Endothelial cell of umbilical vein (primary cell): Measurements from ENCODE around the gene CPTP. TPM values are rescaled to one million over a fixed set of nuclear protein-coding genes. Genes with fewer than 3 reads are reported as not detected.

Source experiments
- BruUV-seq: library from RNA; stranded (reverse); fragments of 400-500 nt; replicated peaks from 2 replicates; lab custom pipeline; 2021; lab: Mats Ljungman, UMichigan
- CTCF ChIA-PET: fragments of 300-600, 350-600 bp; sonication (Branson Sonifier 250); formaldehyde crosslinking; loops from one replicate; lab custom pipeline; 2021; ENCODE audit warnings: antibody characterized with exemption, inconsistent platforms; lab: Charles Lee
- POLR2A ChIA-PET: fragments of 300-600, 350-600 bp; sonication (Branson Sonifier 250); formaldehyde crosslinking; loops from one replicate; lab custom pipeline; 2021; ENCODE audit warnings: antibody characterized with exemption, inconsistent platforms; lab: Charles Lee
- DNase-seq: peaks from one replicate; pipeline ENCODE4 v3.0.0-alpha.2; 2011; ENCODE audit warnings: low read depth, low spot score
- FAIRE-seq: peaks from 2 replicates; lab custom pipeline; 2011; peaks lifted over from hg19 to GRCh38; lab: Jason Lieb, UNC
- H2AFZ ChIP-seq: 2 replicates; pipeline ENCODE4 v1.6.0; 2012; ENCODE audit warnings: low read depth, low read length, control low read depth, inconsistent platforms
- H3K27ac ChIP-seq: 2 replicates; pipeline ENCODE4 v1.5.1; 2011; ENCODE audit warnings: low read depth, mild to moderate bottlenecking, control low read depth, low read length, moderate library complexity; ENCODE audit not compliant: insufficient read depth
- H3K27me3 ChIP-seq, 2 experiments: 2 replicates each; pipeline versions ENCODE4 v1.6.0 to v1.6.1; 2011; ENCODE audit warnings: low read length in 2 of 2, mixed read lengths in 1 of 2; ENCODE audit not compliant: control insufficient read depth in 2 of 2, insufficient read depth in 2 of 2
- H3K36me3 ChIP-seq, 2 experiments: 2 replicates in 1 of 2; 3 replicates in 1 of 2; pipeline ENCODE4 v1.5.1; 2011; ENCODE audit warnings: low read length in 2 of 2, mild to moderate bottlenecking in 1 of 2, moderate library complexity in 1 of 2; ENCODE audit not compliant: control insufficient read depth in 2 of 2, insufficient read depth in 2 of 2; ENCODE audit errors: extremely low read depth in 1 of 2
- H3K4me1 ChIP-seq: 3 replicates; pipeline ENCODE4 v1.5.1; 2011; ENCODE audit warnings: mild to moderate bottlenecking, low read length; ENCODE audit not compliant: control insufficient read depth, insufficient read depth; ENCODE audit errors: extremely low read depth
- H3K4me2 ChIP-seq: 2 replicates; pipeline ENCODE4 v1.6.1; 2011; ENCODE audit warnings: low read length, control low read depth, mixed read lengths; ENCODE audit not compliant: insufficient read depth
- H3K4me3 ChIP-seq, 3 experiments: fragments of 200-600 bp in 1 of 3; sonication (generic), shearing (Covaris generic) in 1 of 3; replicated peaks in 1 of 3; 2 replicates each; pipeline ENCODE4 v1.5.1; 2011 to 2016; ENCODE audit warnings: control low read depth in 3 of 3, low read length in 3 of 3, mild to moderate bottlenecking in 2 of 3, inconsistent platforms in 1 of 3, low read depth in 1 of 3, moderate library complexity in 1 of 3; ENCODE audit not compliant: insufficient read depth in 1 of 3
- H3K79me2 ChIP-seq: 2 replicates; pipeline ENCODE4 v1.6.0; 2012; ENCODE audit warnings: low read length, inconsistent platforms; ENCODE audit not compliant: control insufficient read depth, insufficient read depth
- H3K9ac ChIP-seq: replicated peaks from 2 replicates; pipeline ENCODE3; 2011; ENCODE audit warnings: low read length, control low read depth; ENCODE audit not compliant: insufficient read depth; ENCODE audit errors: extremely low read depth
- H3K9me1 ChIP-seq: replicated peaks from 3 replicates; pipeline ENCODE4 v1.6.0; 2011; ENCODE audit warnings: mild to moderate bottlenecking, low read length; ENCODE audit not compliant: control insufficient read depth, insufficient read depth; ENCODE audit errors: extremely low read depth
- H3K9me3 ChIP-seq: replicated peaks from 2 replicates; pipeline ENCODE4 v1.5.1; 2012; ENCODE audit warnings: low read length, inconsistent platforms; ENCODE audit not compliant: control insufficient read depth, insufficient read depth
- H4K20me1 ChIP-seq: replicated peaks from 2 replicates; pipeline ENCODE3; 2011; ENCODE audit warnings: mild to moderate bottlenecking, low read length; ENCODE audit not compliant: control insufficient read depth, insufficient read depth; ENCODE audit errors: extremely low read depth
- EZH2 ChIP-seq: IDR thresholded peaks from 2 replicates; pipeline ENCODE4 v1.6.1; 2012; ENCODE audit warnings: borderline replicate concordance, low read depth, mild to moderate bottlenecking, moderate library complexity, low read length, inconsistent platforms; ENCODE audit not compliant: severe bottlenecking
- FOS ChIP-seq: IDR thresholded peaks from 2 replicates; pipeline ENCODE4 v1.6.1; 2011; ENCODE audit warnings: mild to moderate bottlenecking, low read length, moderate library complexity, borderline replicate concordance; ENCODE audit not compliant: insufficient read depth
- GATA2 ChIP-seq: IDR thresholded peaks from 2 replicates; pipeline ENCODE4 v1.7.0; 2011; ENCODE audit warnings: low read depth, mild to moderate bottlenecking, moderate library complexity, mixed read lengths, low read length; ENCODE audit not compliant: insufficient read length, insufficient read depth
- JUN ChIP-seq: IDR thresholded peaks from 2 replicates; pipeline ENCODE4 v1.6.1; 2011; ENCODE audit warnings: borderline replicate concordance, low read depth; ENCODE audit not compliant: insufficient read length, insufficient read depth
- MYC ChIP-seq: IDR thresholded peaks from one replicate; pipeline ENCODE4 v1.6.1; 2011; ENCODE audit warnings: mild to moderate bottlenecking, low read depth, low read length
- POLR2A ChIP-seq: IDR thresholded peaks from 2 replicates; pipeline ENCODE4 v1.6.1; 2012; ENCODE audit warnings: low read depth, mild to moderate bottlenecking, control low read depth, low read length
- POLR2AphosphoS5 ChIP-seq: IDR thresholded peaks from 2 replicates; pipeline ENCODE4 v1.6.1; 2012; ENCODE audit warnings: low read depth, mild to moderate bottlenecking, control low read depth, low read length, moderate library complexity; ENCODE audit not compliant: insufficient read depth
- dilution Hi-C: fragments of 300-500 bp; cut with MboI; formaldehyde crosslinking; loops from one replicate; pipeline ENCODE4 v1.15.0; 2019; ENCODE audit warnings: low sequenced_read_pairs; ENCODE audit not compliant: extremely low pct_ligation_motif_present
- intact Hi-C: fragments of 100-400 bp; cut with micrococcal nuclease; formaldehyde crosslinking; loops from one replicate; pipeline ENCODE4 v1.10.0; 2022
- polyA plus RNA-seq, 4 experiments: library from polyadenylated mRNA; depleted of rRNA in 3 of 4; stranded (reverse) in 3 of 4; unstranded in 1 of 4; fragments of >200 nt; gene quantifications; 2 replicates each; pipeline versions ENCODE4 v1.2.1 to v1.2.3, GENCODE V29; 2011 to 2012; ENCODE audit warnings: missing spikeins in 1 of 4
- total RNA-seq: library from RNA; stranded (reverse); gene quantifications from 2 replicates; pipeline ENCODE4 v1.2.3, GENCODE V29; 2021
- TF ChIP-seq, protein P1 (sequence below): IDR thresholded peaks from 2 replicates; pipeline ENCODE4 v1.6.1; 2011; ENCODE audit not compliant: insufficient read depth, insufficient read length
- TF ChIP-seq, protein P2 (sequence below), 2 donors: IDR thresholded peaks; 1 replicate in 1 of 2; 2 replicates in 1 of 2; pipeline ENCODE4 v1.5.1; 2011; ENCODE audit warnings: low read length in 2 of 2, mild to moderate bottlenecking in 2 of 2, moderate library complexity in 2 of 2, control low read depth in 1 of 2, inconsistent platforms in 1 of 2, low read depth in 1 of 2; ENCODE audit not compliant: insufficient read depth in 1 of 2; ENCODE audit errors: extremely low read depth in 1 of 2

The CPTP gene
- total and polyA plus RNA-seq, 2 donors (not counting 3 experiments of a cell fraction or from before 2014, with no cell fraction given): 20.9 to 29.5 TPM

DNA sequence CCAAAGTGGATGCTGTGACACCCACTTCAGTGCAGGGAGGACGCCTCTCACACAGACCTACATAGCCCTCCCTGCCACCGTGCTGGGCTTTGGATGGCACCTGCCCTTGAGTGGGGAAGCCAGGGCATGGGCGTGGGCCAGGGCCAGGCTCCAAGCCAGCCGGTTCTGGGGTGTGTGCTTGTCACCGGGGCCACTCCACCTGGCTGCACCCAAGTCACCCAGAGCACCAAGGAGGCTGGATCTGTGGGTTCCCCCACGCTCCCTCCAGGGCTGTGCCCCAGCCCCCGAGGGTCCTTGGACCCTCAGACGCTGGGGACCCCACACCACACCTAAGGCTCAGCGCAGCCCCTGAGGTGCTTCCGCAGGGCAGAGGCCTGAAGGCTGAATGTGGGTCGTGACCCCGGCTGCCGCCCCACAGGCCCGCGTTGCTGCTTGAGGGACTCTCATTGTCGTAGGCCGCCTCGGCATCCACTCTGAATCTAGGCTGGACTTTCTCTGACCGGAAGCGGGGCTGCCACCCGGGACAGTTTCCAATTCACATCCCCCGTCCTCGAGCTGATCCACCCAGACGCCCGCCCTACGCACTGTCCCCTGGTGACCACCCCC is 32.3 kb downstream of the CPTP start:
- no peak overlapping the region for H3K4me3 ChIP-seq
- no peaks in the 10 kb centered on the region for H3K9me3 ChIP-seq
- no peaks in the 10 kb centered on the region for H4K20me1 ChIP-seq
- intact Hi-C loops: no loop called here
- no peaks in the 10 kb centered on the region for H3K36me3 ChIP-seq
- H3K4me2 ChIP-seq: no peak overlapping the region
- H3K9ac ChIP-seq: no peak overlapping the region
- ChIA-PET POLR2A (no interaction called here), CTCF (no interaction called here)
- no peaks in the 10 kb centered on the region for H3K79me2 ChIP-seq
- DNase-seq (no peak), FAIRE-seq (no peak)
- H2AFZ ChIP-seq: no peak overlapping the region
- dilution Hi-C loops: no loop called here
- TF ChIP-seq POLR2A: no peak
- TF ChIP-seq EZH2: no peak
- TF ChIP-seq POLR2AphosphoS5: no peak
- TF ChIP-seq FOS: no peak
- no peak for TF ChIP-seq MYC
- TF ChIP-seq, protein P1, sequence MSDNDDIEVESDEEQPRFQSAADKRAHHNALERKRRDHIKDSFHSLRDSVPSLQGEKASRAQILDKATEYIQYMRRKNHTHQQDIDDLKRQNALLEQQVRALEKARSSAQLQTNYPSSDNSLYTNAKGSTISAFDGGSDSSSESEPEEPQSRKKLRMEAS: no peak
- TF ChIP-seq, protein P2, sequence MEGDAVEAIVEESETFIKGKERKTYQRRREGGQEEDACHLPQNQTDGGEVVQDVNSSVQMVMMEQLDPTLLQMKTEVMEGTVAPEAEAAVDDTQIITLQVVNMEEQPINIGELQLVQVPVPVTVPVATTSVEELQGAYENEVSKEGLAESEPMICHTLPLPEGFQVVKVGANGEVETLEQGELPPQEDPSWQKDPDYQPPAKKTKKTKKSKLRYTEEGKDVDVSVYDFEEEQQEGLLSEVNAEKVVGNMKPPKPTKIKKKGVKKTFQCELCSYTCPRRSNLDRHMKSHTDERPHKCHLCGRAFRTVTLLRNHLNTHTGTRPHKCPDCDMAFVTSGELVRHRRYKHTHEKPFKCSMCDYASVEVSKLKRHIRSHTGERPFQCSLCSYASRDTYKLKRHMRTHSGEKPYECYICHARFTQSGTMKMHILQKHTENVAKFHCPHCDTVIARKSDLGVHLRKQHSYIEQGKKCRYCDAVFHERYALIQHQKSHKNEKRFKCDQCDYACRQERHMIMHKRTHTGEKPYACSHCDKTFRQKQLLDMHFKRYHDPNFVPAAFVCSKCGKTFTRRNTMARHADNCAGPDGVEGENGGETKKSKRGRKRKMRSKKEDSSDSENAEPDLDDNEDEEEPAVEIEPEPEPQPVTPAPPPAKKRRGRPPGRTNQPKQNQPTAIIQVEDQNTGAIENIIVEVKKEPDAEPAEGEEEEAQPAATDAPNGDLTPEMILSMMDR (IDR thresholded peaks at IDR 0.05; ENCODE audit: extremely low read depth in 1 of 2, insufficient read depth in 1 of 2, low read depth in 1 of 2, low read length in 2 of 2): no peak
- no peak for TF ChIP-seq JUN
- TF ChIP-seq GATA2: no peak
- H3K9me1 ChIP-seq: no peaks in the 10 kb centered on the region
- peaks cover 11 to 23% of the 10 kb centered on the region in 2 experiments for H3K27me3 ChIP-seq
- H3K4me1 ChIP-seq: no peaks in the 10 kb centered on the region
- no TSS peak for BruUV-seq
- no peak overlapping the region for H3K27ac ChIP-seq
